ENCODE data around the gene ITPK1. TPM values are rescaled to one million over a fixed set of nuclear protein-coding genes. Genes with fewer than 3 reads are reported as not detected.
A peak's percentile ranks its signal among the peaks of the same experiment; 100 is the strongest.

Gene ITPK1
- total and polyA plus RNA-seq, 10 of the 15 experiments (the other 5 are each of a cell fraction or from before 2014, with no cell fraction given): 1.3 to 73.2 (median 27.0) TPM

DNA sequence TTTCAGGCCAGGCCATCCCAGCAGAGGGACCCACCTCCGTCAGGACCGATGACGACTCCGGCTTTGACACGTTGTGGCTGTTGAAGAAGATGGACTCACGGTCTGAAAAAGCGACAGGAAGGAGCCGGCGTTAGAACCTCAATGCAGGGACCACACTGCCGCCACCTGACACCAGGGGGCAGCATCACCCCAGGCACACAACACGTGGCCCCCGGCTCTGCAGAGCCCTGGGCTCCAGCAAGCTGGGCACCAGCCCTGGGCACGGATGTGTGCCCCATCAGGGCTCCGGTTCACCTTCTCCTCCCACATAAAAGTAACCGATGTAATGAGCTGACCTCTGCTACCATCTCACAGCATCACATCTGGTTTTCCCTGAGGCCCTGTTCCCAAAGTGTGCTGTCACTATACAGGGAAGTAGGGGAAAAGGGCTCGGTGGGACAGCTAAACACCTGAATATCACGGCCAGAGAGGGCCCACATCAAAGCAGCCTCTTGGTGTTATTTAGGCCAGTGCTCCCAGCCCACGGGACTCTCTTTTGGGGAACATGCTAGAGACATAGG is 163.7 kb downstream of the ITPK1 start (continued):
- TF ChIP-seq, protein P1, sequence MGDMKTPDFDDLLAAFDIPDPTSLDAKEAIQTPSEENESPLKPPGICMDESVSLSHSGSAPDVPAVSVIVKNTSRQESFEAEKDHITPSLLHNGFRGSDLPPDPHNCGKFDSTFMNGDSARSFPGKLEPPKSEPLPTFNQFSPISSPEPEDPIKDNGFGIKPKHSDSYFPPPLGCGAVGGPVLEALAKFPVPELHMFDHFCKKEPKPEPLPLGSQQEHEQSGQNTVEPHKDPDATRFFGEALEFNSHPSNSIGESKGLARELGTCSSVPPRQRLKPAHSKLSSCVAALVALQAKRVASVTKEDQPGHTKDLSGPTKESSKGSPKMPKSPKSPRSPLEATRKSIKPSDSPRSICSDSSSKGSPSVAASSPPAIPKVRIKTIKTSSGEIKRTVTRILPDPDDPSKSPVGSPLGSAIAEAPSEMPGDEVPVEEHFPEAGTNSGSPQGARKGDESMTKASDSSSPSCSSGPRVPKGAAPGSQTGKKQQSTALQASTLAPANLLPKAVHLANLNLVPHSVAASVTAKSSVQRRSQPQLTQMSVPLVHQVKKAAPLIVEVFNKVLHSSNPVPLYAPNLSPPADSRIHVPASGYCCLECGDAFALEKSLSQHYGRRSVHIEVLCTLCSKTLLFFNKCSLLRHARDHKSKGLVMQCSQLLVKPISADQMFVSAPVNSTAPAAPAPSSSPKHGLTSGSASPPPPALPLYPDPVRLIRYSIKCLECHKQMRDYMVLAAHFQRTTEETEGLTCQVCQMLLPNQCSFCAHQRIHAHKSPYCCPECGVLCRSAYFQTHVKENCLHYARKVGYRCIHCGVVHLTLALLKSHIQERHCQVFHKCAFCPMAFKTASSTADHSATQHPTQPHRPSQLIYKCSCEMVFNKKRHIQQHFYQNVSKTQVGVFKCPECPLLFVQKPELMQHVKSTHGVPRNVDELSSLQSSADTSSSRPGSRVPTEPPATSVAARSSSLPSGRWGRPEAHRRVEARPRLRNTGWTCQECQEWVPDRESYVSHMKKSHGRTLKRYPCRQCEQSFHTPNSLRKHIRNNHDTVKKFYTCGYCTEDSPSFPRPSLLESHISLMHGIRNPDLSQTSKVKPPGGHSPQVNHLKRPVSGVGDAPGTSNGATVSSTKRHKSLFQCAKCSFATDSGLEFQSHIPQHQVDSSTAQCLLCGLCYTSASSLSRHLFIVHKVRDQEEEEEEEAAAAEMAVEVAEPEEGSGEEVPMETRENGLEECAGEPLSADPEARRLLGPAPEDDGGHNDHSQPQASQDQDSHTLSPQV (IDR thresholded peaks at IDR 0.05): no peak
- TF ChIP-seq MYC (IDR thresholded peaks at IDR 0.05; ENCODE audit: insufficient read depth, insufficient read length, insufficient replicate concordance, low read length, severe bottlenecking): peak; percentile 63
- peak; percentile 38; the same call in 1 of the 2 replicates for TF ChIP-seq RUNX3 (IDR thresholded peaks at IDR 0.05; ENCODE audit: low read length)
- no peak for TF ChIP-seq SMAD5 (IDR thresholded peaks at IDR 0.05; ENCODE audit: low read depth)
- TF ChIP-seq ATF3 (IDR thresholded peaks at IDR 0.05; ENCODE audit: borderline replicate concordance, extremely low read depth, low read depth, low read length): 0 out of 2 replicates have a peak, but pooled peaks have one; percentile 26
- TF ChIP-seq, protein P2, sequence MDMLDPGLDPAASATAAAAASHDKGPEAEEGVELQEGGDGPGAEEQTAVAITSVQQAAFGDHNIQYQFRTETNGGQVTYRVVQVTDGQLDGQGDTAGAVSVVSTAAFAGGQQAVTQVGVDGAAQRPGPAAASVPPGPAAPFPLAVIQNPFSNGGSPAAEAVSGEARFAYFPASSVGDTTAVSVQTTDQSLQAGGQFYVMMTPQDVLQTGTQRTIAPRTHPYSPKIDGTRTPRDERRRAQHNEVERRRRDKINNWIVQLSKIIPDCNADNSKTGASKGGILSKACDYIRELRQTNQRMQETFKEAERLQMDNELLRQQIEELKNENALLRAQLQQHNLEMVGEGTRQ (IDR thresholded peaks at IDR 0.05; ENCODE audit: borderline replicate concordance, low read depth, low read length): peak; percentile 24; the same call in 1 of the 2 replicates
- TF ChIP-seq NBN (IDR thresholded peaks at IDR 0.05): no peak
- TF ChIP-seq HDGF (IDR thresholded peaks at IDR 0.05): peak; percentile 70; the same call in 1 of the 2 replicates
- TF ChIP-seq, protein P3, sequence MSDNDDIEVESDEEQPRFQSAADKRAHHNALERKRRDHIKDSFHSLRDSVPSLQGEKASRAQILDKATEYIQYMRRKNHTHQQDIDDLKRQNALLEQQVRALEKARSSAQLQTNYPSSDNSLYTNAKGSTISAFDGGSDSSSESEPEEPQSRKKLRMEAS (IDR thresholded peaks at IDR 0.05; ENCODE audit: low read depth, low read length): peak; percentile 79; the same call in 1 of the 2 replicates
- TF ChIP-seq, protein P4, sequence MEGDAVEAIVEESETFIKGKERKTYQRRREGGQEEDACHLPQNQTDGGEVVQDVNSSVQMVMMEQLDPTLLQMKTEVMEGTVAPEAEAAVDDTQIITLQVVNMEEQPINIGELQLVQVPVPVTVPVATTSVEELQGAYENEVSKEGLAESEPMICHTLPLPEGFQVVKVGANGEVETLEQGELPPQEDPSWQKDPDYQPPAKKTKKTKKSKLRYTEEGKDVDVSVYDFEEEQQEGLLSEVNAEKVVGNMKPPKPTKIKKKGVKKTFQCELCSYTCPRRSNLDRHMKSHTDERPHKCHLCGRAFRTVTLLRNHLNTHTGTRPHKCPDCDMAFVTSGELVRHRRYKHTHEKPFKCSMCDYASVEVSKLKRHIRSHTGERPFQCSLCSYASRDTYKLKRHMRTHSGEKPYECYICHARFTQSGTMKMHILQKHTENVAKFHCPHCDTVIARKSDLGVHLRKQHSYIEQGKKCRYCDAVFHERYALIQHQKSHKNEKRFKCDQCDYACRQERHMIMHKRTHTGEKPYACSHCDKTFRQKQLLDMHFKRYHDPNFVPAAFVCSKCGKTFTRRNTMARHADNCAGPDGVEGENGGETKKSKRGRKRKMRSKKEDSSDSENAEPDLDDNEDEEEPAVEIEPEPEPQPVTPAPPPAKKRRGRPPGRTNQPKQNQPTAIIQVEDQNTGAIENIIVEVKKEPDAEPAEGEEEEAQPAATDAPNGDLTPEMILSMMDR (IDR thresholded peaks at IDR 0.05 in 2 of 3, conservative IDR thresholded peaks at IDR 0.05 in 1 of 3; ENCODE audit: control insufficient read depth in 2 of 3, extremely low read depth in 1 of 3, insufficient read depth in 1 of 3, low read depth in 3 of 3, low read length in 3 of 3): peak; percentile 86 to 97 (median 95); a peak in 5 of 6 replicates
- TF ChIP-seq IKZF2 (IDR thresholded peaks at IDR 0.05): no peak

All from GM12878 (cell line).